Measurements from ENCODE around the gene KIF22. TPM values are rescaled to one million over a fixed set of nuclear protein-coding genes. Genes with fewer than 3 reads are reported as not detected.

Gene KIF22
- total RNA-seq, 1 donor from 2014 or later = 37.1 TPM

Small RNA genes within 50 kb of the gene (small RNA-seq; reads per million reads assigned to genes)
- gene AC009133.6 (not detected), gene AC120114.4 (not detected)

Other genes starting within 250 kb of the KIF22 start
- under 0.01 TPM for gene SPN, start 127.5 kb upstream of the KIF22 start, total RNA-seq
- gene QPRT, start 111.6 kb upstream of the KIF22 start, total RNA-seq = 2.9 TPM
- 0.41 TPM for gene C16orf54, start 44.8 kb upstream of the KIF22 start, total RNA-seq
- gene ZG16, start 12.5 kb upstream of the KIF22 start, total RNA-seq = not detected
- gene MAZ, start 15.8 kb downstream of the KIF22 start, total RNA-seq = 373 TPM
- 15.9 TPM for gene PRRT2, start 21.4 kb downstream of the KIF22 start, total RNA-seq
- 11.8 TPM for gene PAGR1, start 25.4 kb downstream of the KIF22 start, total RNA-seq
- gene MVP, start 29.7 kb downstream of the KIF22 start, total RNA-seq = 4.5 TPM
- gene CDIPT, start 72.5 kb downstream of the KIF22 start, total RNA-seq = 53.4 TPM
- 43.2 TPM for gene SEZ6L2, start 108.8 kb downstream of the KIF22 start, total RNA-seq
- 9.4 TPM for gene ASPHD1, start 109.7 kb downstream of the KIF22 start, total RNA-seq
- gene KCTD13, start 135.5 kb downstream of the KIF22 start, total RNA-seq = 18.3 TPM
- gene TMEM219, start 171.3 kb downstream of the KIF22 start, total RNA-seq = 26.9 TPM
- 58.3 TPM for gene TAOK2, start 183.1 kb downstream of the KIF22 start, total RNA-seq
- 12.6 TPM for gene HIRIP3, start 204.9 kb downstream of the KIF22 start, total RNA-seq
- gene INO80E, start 205.5 kb downstream of the KIF22 start, total RNA-seq = 22.0 TPM
- gene DOC2A, start 220.3 kb downstream of the KIF22 start, total RNA-seq = 11.8 TPM
- gene C16orf92, start 232.4 kb downstream of the KIF22 start, total RNA-seq = not detected
- gene TLCD3B, start 240.5 kb downstream of the KIF22 start, total RNA-seq = 10.2 TPM

All from frontal cortex (tissue), 1 donor.